GM12878 (cell line): ENCODE data around the gene MCC. TPM values are rescaled to one million over a fixed set of nuclear protein-coding genes. Genes with fewer than 3 reads are reported as not detected.

ENCODE experiments used
- ATAC-seq: fragments of 200-7000 bp; cut with Tn5 transposase; 3 replicates; pipeline ENCODE4 v1.9.1; 2020; ENCODE audit warnings: mild to moderate bottlenecking, moderate library complexity
- BruUV-seq: library from RNA; stranded (reverse); fragments of 400-500 nt; replicated peaks from 2 replicates; lab custom pipeline; 2021; lab: Mats Ljungman, UMichigan
- CTCF ChIA-PET: fragments of 300-600 bp; sonication (Branson Sonifier 250); formaldehyde crosslinking; extraction: SDS; loops from one replicate; lab custom pipeline; 2021; ENCODE audit warnings: inconsistent platforms; lab: Yijun Ruan, JAX
- POLR2A ChIA-PET: fragments of 350-600 bp; formaldehyde crosslinking; extraction: SDS; loops from one replicate; lab custom pipeline; 2021; ENCODE audit warnings: inconsistent platforms; lab: Charles Lee
- RAD21 ChIA-PET: fragments of 300-600 bp; sonication (Branson Sonifier 250); formaldehyde crosslinking; loops from one replicate; lab custom pipeline; 2023; ENCODE audit warnings: antibody characterized with exemption; ENCODE audit not compliant: unreplicated experiment; lab: Charles Lee
- SMC1A ChIA-PET: fragments of 300-600 bp; sonication (Branson Sonifier 250); formaldehyde crosslinking; loops from one replicate; lab custom pipeline; 2023; ENCODE audit not compliant: unreplicated experiment, uncharacterized antibody; lab: Charles Lee
- DNase-seq: peaks from one replicate; pipeline ENCODE4 v3.0.0-alpha.2; 2011; ENCODE audit warnings: low read depth, low spot score
- FAIRE-seq: peaks from 3 replicates; lab custom pipeline; 2011; peaks lifted over from hg19 to GRCh38; lab: Jason Lieb, UNC
- H2AFZ ChIP-seq: 2 replicates; pipeline ENCODE4 v1.6.0; 2011; ENCODE audit warnings: low read depth, low read length, control low read depth; ENCODE audit not compliant: control insufficient read depth
- H3K27ac ChIP-seq: 2 replicates; pipeline ENCODE4 v1.5.1; 2011; ENCODE audit warnings: control low read depth; ENCODE audit not compliant: control insufficient read depth, insufficient read depth
- H3K27me3 ChIP-seq, 2 experiments: replicated peaks in 1 of 2; 2 replicates each; pipeline versions ENCODE4 v1.6.0 to v1.6.1; 2011; ENCODE audit warnings: low read length in 1 of 2; ENCODE audit not compliant: control insufficient read depth in 2 of 2, insufficient read depth in 2 of 2
- H3K36me3 ChIP-seq, 2 experiments: 2 replicates each; pipeline ENCODE4 v1.5.1; 2011; ENCODE audit warnings: low read length in 1 of 2; ENCODE audit not compliant: control insufficient read depth in 2 of 2, insufficient read depth in 2 of 2
- H3K4me1 ChIP-seq: 2 replicates; pipeline ENCODE4 v1.6.1; 2011; ENCODE audit warnings: mild to moderate bottlenecking, low read length, moderate library complexity, mixed read lengths; ENCODE audit not compliant: control insufficient read depth, insufficient read depth
- H3K4me2 ChIP-seq: 2 replicates; pipeline ENCODE4 v1.6.0; 2011; ENCODE audit warnings: control low read depth; ENCODE audit not compliant: control insufficient read depth, insufficient read depth
- H3K4me3 ChIP-seq: fragments of 200-600 bp; sonication (generic); 2 replicates; pipeline ENCODE4 v1.5.1; 2016
- H3K79me2 ChIP-seq: 2 replicates; pipeline ENCODE4 v1.6.0; 2011; ENCODE audit warnings: low read length; ENCODE audit not compliant: control insufficient read depth, insufficient read depth
- H3K9ac ChIP-seq: 2 replicates; pipeline ENCODE4 v1.8.0; 2011; ENCODE audit warnings: low read length, control low read depth, mixed read lengths; ENCODE audit not compliant: control insufficient read depth, insufficient read depth
- H3K9me3 ChIP-seq: replicated peaks from 3 replicates; pipeline ENCODE4 v1.5.1; 2011; ENCODE audit warnings: mild to moderate bottlenecking, low read length; ENCODE audit not compliant: control insufficient read depth, insufficient read depth
- H4K20me1 ChIP-seq: 2 replicates; pipeline ENCODE4 v1.6.0; 2011; ENCODE audit not compliant: control insufficient read depth, insufficient read depth
- KAT2A ChIP-seq: conservative IDR thresholded peaks from 2 replicates; pipeline ENCODE4 v1.6.1; 2011; ENCODE audit warnings: low read depth, low read length; ENCODE audit not compliant: control insufficient read depth
- KDM1A ChIP-seq: fragments of 200-600 bp; sonication (generic); IDR thresholded peaks from 2 replicates; pipeline ENCODE4 v1.6.1; 2016; ENCODE audit warnings: borderline replicate concordance
- MYC ChIP-seq: IDR thresholded peaks from 2 replicates; pipeline ENCODE4 v1.6.1; 2011; ENCODE audit warnings: mild to moderate bottlenecking, low read length, moderate library complexity, inconsistent platforms; ENCODE audit not compliant: insufficient read depth, insufficient replicate concordance, insufficient read length, severe bottlenecking
- NFXL1 ChIP-seq: fragments of 450-650 bp; IDR thresholded peaks from 2 replicates; pipeline ENCODE4 v1.6.1; 2017; ENCODE audit warnings: antibody characterized with exemption, mild to moderate bottlenecking, borderline replicate concordance
- POLR2AphosphoS5 ChIP-seq: IDR thresholded peaks from 2 replicates; pipeline ENCODE4 v1.6.1; 2011; ENCODE audit warnings: mild to moderate bottlenecking, low read length, inconsistent platforms
- RB1 ChIP-seq: fragments of 450-650 bp; formaldehyde crosslinking; IDR thresholded peaks from 2 replicates; pipeline ENCODE4 v1.6.1; 2017; ENCODE audit warnings: mild to moderate bottlenecking, borderline replicate concordance
- RUNX3 ChIP-seq: IDR thresholded peaks from 2 replicates; pipeline ENCODE4 v1.6.1; 2012; ENCODE audit warnings: low read length, inconsistent platforms
- WGBS: methylation state at CpG from one replicate; pipeline ENCODE4 v1.1.6; 2016; ENCODE audit warnings: low lambda C conversion rate; ENCODE audit not compliant: insufficient replicate concordance, insufficient coverage; ENCODE audit errors: missing lambda C conversion rate; 5-methylcytosine and 5-hydroxymethylcytosine counted together
- in situ Hi-C: fragments of 300-500 bp; cut with MboI; formaldehyde crosslinking; loops from 9 replicates; pipeline ENCODE4 v1.14.3; 2018; ENCODE audit warnings: mixed read lengths
- intact Hi-C: fragments of 100-400 bp; cut with micrococcal nuclease; formaldehyde crosslinking; loops from one replicate; pipeline ENCODE4 v1.14.2; 2022; ENCODE audit not compliant: unreplicated experiment
- polyA plus RNA-seq, 11 experiments: library from polyadenylated mRNA; depleted of rRNA in 4 of 11; unstranded in 6 of 11; stranded (reverse) in 5 of 11; fragments of >200 nt; fragmentation: Nextera tagmentation in 4 of 11; fragmentation: Illumina TruSeq in 1 of 11; extraction: Ambion mirVana in 4 of 11; extraction: Trizol in 1 of 11; gene quantifications; 1 replicate in 1 of 11; 2 replicates in 10 of 11; pipeline versions ENCODE4 v1.2.1 to v1.2.3, GENCODE V29; 2011 to 2016; ENCODE audit warnings: inconsistent platforms in 2 of 11, missing spikeins in 2 of 11, low read depth in 1 of 11
- total RNA-seq, 4 experiments: library from RNA; depleted of rRNA in 3 of 4; stranded (reverse); fragments of >200 nt in 3 of 4; fragmentation: Illumina TruSeq in 1 of 4; extraction: Trizol in 1 of 4; gene quantifications; 2 replicates each; pipeline versions ENCODE4 v1.2.1 to v1.2.3, GENCODE V29; 2013 to 2021
- TF ChIP-seq, protein P1 (sequence below): fragments of 450-650 bp; IDR thresholded peaks from 2 replicates; pipeline ENCODE4 v1.6.1; 2016; ENCODE audit warnings: mild to moderate bottlenecking
- TF ChIP-seq, protein P2 (sequence below): fragments of 150-350 bp; IDR thresholded peaks from 2 replicates; pipeline ENCODE4 v1.6.1; 2016; ENCODE audit warnings: low read depth, low read length
- TF ChIP-seq, protein P3 (sequence below): fragments of 450-650 bp; IDR thresholded peaks from 2 replicates; pipeline ENCODE4 v1.6.1; 2017; ENCODE audit warnings: borderline replicate concordance

Gene MCC
- total and polyA plus RNA-seq, 10 of the 15 experiments (the other 5 are each of a cell fraction or from before 2014, with no cell fraction given) = 0.03 to 0.86 (median 0.16) TPM

DNA sequence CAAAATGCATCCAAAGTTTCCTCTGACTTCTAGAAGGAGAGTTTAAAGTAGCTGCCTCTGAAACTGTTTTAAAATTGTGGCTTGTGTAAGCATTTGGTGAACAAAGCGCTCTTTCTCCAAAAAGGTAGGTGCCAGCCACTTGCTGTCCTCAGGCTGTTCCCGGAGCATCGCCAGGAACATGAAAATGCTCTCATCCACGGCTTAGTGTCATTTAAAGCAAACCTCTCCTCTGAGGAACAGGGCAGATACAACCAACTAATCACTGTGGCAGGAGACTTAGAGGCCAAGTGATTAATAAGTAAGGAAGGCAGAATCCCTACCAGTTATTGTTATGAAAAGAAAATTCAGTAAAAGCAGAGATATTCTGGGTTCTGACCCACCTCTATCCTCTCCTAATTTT is 346.1 kb downstream of the MCC start:
- TF ChIP-seq MYC = no peak
- no peak for TF ChIP-seq RUNX3
- TF ChIP-seq, protein P1, sequence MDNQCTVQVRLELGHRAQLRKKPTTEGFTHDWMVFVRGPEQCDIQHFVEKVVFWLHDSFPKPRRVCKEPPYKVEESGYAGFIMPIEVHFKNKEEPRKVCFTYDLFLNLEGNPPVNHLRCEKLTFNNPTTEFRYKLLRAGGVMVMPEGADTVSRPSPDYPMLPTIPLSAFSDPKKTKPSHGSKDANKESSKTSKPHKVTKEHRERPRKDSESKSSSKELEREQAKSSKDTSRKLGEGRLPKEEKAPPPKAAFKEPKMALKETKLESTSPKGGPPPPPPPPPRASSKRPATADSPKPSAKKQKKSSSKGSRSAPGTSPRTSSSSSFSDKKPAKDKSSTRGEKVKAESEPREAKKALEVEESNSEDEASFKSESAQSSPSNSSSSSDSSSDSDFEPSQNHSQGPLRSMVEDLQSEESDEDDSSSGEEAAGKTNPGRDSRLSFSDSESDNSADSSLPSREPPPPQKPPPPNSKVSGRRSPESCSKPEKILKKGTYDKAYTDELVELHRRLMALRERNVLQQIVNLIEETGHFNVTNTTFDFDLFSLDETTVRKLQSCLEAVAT = no peak
- no peak for TF ChIP-seq KDM1A
- no peak for TF ChIP-seq POLR2AphosphoS5
- no peak for TF ChIP-seq RB1
- no peak for TF ChIP-seq KAT2A
- TF ChIP-seq, protein P2, sequence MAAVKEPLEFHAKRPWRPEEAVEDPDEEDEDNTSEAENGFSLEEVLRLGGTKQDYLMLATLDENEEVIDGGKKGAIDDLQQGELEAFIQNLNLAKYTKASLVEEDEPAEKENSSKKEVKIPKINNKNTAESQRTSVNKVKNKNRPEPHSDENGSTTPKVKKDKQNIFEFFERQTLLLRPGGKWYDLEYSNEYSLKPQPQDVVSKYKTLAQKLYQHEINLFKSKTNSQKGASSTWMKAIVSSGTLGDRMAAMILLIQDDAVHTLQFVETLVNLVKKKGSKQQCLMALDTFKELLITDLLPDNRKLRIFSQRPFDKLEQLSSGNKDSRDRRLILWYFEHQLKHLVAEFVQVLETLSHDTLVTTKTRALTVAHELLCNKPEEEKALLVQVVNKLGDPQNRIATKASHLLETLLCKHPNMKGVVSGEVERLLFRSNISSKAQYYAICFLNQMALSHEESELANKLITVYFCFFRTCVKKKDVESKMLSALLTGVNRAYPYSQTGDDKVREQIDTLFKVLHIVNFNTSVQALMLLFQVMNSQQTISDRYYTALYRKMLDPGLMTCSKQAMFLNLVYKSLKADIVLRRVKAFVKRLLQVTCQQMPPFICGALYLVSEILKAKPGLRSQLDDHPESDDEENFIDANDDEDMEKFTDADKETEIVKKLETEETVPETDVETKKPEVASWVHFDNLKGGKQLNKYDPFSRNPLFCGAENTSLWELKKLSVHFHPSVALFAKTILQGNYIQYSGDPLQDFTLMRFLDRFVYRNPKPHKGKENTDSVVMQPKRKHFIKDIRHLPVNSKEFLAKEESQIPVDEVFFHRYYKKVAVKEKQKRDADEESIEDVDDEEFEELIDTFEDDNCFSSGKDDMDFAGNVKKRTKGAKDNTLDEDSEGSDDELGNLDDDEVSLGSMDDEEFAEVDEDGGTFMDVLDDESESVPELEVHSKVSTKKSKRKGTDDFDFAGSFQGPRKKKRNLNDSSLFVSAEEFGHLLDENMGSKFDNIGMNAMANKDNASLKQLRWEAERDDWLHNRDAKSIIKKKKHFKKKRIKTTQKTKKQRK = no peak
- TF ChIP-seq NFXL1 = no peak
- TF ChIP-seq, protein P3, sequence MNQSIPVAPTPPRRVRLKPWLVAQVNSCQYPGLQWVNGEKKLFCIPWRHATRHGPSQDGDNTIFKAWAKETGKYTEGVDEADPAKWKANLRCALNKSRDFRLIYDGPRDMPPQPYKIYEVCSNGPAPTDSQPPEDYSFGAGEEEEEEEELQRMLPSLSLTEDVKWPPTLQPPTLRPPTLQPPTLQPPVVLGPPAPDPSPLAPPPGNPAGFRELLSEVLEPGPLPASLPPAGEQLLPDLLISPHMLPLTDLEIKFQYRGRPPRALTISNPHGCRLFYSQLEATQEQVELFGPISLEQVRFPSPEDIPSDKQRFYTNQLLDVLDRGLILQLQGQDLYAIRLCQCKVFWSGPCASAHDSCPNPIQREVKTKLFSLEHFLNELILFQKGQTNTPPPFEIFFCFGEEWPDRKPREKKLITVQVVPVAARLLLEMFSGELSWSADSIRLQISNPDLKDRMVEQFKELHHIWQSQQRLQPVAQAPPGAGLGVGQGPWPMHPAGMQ = no peak
- BruUV-seq = no TSS peak
- no peak for ATAC-seq
- H3K27me3 ChIP-seq = peaks cover 0 to 1% of the 10 kb centered on the region in 2 experiments; a peak in 1 of 4 replicates
- in situ Hi-C loops = no loop called here
- POLR2A ChIA-PET = no interaction called here
- intact Hi-C loops = no loop called here
- H3K4me3 ChIP-seq = no peak overlapping the region
- no peaks in the 10 kb centered on the region; the same call in 1 of the 2 replicates for H4K20me1 ChIP-seq
- H3K27ac ChIP-seq = no peak overlapping the region
- H3K4me1 ChIP-seq = no peaks in the 10 kb centered on the region
- FAIRE-seq = no peak
- DNase-seq = no peak
- no peak overlapping the region for H3K4me2 ChIP-seq
- 59% methylated on average over 4 of the region's 4 CpGs for WGBS
- H3K9me3 ChIP-seq = no peaks in the 10 kb centered on the region
- SMC1A ChIA-PET = no interaction called here
- H3K79me2 ChIP-seq = no peaks in the 10 kb centered on the region
- RAD21 ChIA-PET = no interaction called here
- no peaks in the 10 kb centered on the region for H3K36me3 ChIP-seq
- H2AFZ ChIP-seq = no peak overlapping the region
- CTCF ChIA-PET = no interaction called here
- no peak overlapping the region for H3K9ac ChIP-seq
